Activated CD4-positive, alpha-beta T cell treated with anti-CD3 and anti-CD28 coated beads, Interleukin-2, amount 50 U/mL, for 48 hours (primary cell): Measurements from ENCODE around the gene HSPA1A.
"Not testable (repeated sequence)": the region's sequence is repeated elsewhere in the genome, so short reads cannot be mapped to it uniquely, and the experiment has no call there.

Experiments used
- DNase-seq, 2 experiments: peaks; one replicate each; pipeline ENCODE4 v3.0.0-alpha.2; 2020

The HSPA1A gene

DNA sequence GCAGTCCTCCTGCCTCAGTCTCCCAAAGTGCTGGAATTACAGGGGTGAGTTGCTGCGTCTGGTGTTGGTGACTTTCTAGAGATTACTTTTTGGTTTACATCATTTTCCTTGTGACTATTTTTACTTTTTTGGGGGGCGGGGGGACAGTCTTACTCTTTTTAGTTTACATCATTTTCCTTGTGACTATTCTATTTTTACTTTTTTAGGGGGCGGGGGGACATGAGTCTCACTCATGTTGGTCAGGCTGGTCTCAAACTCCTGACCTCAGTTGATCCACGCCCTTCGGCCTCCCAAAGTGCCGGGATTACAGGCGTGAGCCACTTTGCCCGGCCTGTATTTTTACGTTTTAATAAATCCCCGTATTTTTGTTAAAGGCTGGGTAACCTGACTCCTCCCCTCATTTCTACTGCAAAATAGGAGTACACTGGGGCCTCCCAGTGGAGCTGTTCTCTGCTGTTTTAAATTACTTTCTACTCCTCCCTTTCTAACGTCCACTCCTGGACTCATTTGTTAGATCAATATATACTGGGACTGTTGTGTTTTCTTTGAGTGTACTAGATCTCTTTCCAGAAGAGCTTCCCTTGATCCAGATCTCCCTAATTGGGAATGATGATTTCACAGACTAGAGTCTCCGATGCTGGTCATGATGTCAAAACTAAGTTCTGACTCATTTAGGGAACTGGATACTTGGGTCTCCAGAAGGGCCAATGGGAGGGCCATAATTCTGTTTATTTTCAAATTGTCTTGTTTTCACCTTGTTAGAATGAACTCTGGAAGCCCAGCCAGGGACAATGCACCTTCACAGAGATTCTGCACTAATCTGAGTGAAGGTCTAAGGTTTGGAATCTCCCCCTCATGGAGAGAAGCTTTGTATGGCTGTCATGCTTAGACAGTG, 21.4 kb downstream of the HSPA1A start:
- no peak for DNase-seq

DNA sequence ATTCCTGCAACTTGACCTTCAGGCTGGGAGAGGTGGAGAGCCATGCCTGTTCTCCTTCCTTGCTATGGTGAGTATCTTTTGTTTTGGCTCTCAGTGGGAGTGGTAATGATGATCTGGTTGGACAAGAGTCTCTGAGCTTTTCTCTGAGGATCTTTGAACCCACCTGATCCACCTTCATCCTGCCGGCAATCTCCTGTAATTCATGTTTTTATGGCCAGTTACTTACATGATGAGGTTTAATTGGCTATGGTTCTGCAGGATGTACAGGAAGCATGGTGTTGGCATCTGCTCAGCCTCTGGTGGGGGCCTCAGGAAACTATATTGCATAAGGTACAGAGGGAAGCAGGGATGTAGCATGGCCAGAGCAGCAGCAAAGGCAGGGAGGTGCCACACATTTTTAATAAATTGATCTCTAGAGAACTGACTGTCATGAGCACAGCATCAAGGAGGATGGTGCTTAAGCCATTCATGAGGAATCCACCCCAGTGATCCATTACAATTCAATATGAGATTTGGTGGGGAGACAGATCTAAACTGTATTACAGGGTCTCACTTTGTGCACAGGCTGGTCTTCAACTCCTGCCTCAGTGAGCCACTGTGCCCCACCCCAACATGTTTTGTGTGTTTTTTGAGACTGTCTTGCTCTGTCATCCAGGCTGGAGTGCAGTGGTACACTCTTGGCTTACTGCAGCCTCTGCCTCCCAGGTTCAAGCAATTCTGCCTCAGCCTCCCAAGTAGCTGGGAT, 22.2 kb downstream of the HSPA1A start:
- DNase-seq = no peak

DNA sequence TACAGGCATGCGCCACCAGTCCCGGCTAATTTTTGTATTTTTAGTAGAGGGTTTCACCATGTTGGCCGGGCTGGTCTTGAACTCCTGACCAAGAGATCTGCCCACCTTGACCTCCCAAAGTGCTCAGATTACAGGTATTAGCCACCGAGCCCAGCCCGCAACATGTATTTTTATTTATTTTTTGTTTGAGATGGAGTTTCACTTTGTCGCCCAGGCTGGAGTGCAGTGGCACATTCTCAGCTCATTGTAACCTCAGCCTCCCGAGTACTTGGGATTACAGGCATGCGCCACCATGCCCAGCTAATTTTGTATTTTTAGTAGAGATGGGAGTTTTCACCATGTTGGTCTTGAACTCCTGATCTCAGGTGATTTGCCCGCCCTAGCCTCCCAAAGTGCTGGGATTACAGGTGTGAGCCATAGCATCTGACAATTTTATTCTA, 22.8 kb downstream of the HSPA1A start:
- not testable (repeated sequence) for DNase-seq

DNA sequence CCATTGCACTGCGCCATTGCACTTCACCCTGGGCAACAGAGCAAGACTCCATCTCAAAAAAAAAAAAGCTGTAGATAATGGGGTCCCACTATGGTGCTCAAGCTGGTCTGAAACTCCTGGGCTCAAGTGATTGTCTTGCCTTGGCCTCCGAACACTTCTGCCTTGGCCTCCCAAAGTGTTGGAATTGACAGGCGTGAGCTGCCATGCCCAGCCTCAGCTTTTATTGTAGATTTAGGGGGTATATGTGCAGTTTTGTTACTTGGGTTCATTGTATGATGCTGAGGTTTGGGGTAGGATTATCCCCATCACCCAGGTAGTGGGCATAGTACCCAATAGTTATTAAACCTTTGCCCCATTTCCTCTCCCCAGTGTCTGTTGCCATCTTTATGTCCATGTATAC, 23.6 kb downstream of the HSPA1A start:
- DNase-seq = no peak

DNA sequence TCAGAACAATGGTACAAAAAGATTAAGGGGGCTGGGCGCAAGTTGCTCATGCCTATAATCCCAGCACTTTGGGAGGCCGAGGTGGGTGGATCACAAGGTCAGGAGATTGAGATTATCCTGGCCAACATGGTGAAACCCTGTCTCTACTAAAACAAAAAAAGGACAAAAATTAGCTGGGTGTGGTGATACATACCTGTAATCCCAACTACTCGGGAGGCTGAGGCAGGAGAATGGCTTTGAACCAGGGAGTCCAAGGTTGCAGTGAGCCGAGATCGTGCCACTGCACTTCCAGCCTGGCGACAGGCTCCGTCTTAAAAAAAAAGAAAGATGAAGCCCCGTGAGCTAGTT, 24.4 kb downstream of the HSPA1A start:
- DNase-seq = not testable (repeated sequence)

DNA sequence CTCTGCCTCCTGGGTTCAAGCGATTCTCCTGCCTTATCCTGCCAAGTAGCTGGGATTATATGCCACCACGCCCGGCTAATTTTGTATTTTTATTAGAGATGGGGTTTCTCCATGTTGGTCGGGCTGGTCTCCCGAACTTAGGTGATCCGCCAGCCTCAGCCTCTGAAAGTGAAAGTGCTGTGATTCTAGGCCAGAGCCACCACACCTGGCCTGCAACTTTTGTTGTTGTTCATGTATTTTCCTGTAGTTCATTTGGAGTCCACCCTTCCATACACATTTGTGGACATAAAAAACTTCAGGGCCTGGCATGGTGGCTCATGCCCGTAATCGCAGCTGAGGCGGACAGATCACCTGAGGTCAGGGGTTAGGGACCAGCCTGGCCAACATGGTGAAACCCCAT, 26.7 kb downstream of the HSPA1A start:
- no peak for DNase-seq

DNA sequence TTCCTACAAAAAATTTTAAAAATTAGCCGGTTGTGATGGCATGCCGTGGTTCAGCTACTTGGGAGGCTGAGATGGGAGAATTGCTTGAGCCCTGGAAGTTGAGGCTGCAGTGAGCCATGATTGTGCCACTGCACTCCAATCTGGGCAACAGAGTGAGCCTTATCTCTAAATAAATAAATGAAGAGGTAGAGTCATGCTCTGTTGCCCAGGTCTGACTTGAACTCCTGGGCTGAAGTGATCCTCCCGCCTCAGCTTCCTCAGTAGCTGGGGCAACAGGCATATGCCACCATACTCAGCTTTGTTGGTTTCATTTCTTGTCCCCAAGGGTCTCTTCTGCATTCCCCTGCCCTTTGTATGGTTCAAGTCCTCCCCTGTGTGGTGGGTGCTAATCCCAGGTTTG, 29.2 kb downstream of the HSPA1A start:
- no peak for DNase-seq

DNA sequence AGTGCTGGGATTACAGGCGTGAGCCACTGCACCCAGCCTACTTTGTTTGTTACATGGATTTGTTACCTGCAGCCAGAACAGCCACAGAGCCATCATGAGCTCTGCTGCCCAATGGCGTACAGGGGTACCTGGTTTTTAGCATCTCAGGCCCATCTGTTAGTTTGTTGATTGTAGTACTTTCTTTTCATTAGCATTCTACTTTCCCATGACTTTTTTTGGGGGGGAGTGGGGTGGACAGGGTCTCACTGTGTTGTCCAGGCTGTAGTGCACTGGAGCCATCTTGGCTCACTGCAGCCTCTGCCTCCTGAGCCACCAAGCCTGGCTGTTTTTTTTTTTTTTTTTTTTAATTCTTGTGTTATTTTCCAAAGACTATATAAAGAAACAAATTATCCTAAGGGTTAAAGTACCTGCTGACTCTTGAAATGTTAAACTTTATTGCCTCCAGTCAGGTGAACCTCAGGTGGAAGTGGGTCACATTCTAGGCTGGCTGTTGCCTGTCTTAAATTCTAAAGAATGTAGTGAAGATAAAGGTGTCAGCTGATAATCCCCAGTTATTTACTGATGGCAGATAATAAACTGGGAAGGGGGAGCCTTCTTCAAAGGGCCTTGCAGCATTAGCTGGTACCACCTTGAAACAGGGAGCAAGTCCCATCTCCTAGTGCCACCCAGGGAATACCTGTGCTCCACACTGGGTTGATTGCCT, 32.1 kb downstream of the HSPA1A start:
- DNase-seq = no peak

DNA sequence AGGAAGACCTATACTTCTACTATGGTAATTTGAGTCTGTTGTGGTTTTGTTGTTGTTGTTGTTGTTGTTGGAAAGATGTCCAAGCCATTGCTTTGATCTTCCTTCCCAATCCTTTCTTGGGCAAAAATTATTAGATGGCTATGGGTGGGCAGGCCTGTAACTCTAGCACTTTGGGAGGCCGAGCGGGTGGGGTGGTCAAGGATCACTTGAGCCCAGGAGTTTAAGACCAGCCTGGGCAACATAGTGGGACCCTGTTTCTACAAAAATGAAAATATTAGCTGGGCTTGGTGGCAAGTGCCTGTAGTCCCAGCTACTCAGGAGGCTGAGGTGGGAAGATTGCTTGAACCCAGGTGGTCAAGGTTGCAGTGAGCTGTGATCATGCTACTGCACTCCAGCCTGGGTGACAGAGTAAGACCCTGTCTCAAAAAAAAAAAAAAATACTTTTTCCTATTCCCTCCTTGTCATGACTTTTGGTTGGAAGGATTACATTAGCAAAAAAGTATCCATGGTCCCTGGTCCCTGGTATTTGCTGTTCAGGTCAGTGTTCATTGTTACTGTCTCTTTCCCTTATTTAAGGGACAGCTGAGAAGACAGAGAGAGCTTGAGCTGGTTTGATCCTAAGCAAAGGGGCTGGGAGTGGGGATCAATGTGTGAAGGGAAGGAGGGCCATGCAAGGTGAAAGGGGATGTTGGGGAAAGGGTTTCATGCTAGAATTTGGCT, 35.6 kb downstream of the HSPA1A start:
- DNase-seq = no peak

DNA sequence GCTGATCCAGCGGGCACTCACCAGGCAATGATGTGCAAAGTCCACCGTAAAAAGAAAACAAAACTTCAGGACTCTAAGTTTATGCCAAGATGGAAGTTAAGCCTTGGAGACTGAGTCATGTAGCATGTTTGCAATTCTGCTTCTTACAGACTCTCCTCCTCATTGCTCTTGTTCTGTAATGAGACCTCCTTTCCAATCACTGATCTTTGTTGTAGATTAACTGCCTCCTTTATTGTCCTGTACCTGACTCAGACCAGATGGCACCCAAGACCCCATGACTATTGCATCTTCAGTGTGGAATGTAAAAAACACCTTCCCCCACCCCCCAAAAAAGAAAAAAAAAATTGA, 36.1 kb downstream of the HSPA1A start:
- no peak for DNase-seq

DNA sequence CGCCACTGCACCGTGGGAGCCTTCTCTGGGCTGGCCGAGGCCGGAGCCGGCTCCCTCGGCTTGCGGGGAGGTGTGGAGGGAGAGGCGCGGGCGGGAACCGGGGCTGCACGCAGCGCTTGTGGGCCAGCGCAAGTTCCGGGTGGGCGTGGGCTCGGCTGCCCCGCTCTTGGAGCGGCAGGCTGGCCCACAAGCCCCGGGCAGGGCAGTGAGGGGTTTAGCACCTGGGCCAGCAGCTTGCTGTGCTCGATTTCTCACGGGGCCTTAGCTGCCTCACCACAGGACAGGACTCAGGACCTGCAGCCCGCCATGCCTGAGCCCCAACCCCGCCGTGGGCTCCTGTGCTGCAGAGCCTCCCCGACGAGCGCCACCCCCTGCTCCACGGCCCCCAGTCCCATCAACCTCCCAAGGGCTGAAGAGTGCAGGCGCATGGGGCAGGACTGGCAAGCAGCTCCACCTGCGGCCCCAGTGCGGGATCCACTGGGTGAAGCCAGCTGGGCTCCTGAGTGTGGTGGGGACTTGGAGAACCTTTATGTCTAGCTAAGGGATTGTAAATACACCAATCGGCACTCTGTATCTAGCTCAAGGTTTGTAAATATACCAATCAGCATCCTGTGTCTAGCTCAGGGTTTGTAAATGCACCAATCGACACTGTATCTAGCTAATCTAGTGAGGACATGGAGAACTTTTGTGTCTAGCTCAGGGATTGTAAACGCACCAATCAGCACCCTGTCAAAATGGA, 36.8 kb downstream of the HSPA1A start:
- DNase-seq = not testable (repeated sequence)

DNA sequence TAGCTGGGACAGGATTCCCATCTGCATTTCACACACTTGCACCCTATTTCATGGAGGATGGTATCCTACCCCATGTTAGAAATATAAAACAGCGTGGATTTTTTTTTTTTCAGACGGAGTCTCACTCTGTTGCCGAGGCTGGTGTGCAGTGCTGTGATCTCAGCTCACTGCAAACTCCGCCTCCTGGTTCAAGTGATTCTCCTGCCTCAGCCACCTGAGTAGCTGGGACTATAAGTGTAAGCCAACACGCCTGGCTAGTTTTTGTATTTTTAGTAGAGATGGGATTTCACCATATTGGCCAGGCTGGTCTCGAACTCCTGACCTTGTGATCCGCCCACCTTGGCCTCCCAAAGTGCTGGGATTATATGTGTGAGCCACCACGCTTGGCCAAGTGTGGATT, 42.4 kb downstream of the HSPA1A start:
- not testable (repeated sequence) for DNase-seq

DNA sequence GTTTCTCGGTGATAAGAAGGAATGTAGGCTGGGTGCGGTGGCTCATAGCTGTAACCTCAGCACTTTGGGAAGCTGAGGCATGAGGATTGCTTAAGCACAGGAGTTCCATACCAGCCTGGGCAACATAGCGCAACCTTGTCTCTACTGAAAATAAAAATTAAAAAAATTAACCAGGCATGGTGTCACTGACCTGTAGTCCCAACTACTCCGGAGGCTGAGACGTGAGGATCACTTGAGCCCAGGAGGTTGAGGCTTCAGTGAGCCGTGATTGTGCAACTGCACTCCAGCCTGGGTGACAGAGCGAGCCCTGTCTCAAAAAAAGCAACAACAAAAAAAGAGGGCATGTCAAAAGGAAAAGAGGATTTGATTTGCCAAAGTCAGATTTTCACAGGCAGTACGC, 43.4 kb downstream of the HSPA1A start:
- no peak for DNase-seq

DNA sequence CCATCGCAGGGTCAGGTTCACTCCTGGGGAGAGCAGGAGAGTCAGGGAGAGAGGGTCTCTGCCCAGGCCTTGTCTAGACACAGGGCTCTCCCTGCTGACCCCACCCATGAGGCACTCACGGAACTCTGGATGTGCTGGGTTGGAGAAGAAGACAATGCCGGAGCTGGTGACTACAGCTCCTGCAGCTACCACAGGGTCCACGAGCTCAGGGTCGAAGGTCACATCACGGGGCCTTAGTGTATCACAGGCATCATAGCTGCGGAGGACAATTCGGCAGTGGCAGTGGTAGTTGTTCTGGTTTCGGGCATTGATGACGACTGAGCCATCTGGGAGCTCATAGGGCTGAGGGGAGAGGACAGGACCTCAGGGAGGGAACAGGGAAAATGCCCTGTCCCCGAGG, 44.6 kb downstream of the HSPA1A start:
- no peak for DNase-seq

DNA sequence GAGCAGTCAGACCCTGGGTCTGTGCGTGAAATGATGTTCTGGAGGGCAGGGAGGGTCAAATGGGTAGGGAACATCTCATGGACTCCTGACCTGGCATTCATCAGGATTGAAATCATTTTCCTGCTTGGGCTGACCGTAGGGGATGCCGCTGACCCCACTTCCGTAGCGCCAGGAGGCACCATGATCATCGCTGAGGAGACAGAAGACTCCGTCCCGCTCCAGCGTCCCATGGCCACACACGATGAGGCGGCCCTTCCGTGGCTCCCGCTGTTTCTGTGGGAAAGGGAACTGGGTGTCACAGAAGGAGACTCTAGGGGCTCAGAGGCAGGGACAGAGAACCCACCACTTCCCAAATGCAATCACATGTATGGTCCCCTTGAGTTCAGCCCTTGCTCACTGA, 45.0 kb downstream of the HSPA1A start:
- no peak for DNase-seq

DNA sequence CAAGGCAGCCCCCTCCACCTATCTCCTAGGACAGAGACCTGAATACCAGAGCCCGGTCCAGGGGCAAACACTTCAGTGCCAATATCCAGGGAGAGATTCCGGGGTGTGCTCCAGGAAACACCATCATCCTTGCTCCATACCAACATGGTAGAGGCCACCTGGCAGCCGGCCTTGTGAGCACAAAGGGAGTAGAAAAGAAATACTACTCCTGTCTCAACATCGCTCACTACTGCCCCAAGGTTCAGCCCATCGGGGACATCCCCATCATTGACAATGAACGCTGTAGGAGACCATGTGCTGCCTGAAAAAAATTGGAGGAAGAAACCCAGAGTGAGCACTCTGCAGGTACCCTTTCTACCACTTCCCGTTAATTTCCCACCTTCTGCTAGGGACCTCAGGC, 45.8 kb downstream of the HSPA1A start:
- no peak for DNase-seq

DNA sequence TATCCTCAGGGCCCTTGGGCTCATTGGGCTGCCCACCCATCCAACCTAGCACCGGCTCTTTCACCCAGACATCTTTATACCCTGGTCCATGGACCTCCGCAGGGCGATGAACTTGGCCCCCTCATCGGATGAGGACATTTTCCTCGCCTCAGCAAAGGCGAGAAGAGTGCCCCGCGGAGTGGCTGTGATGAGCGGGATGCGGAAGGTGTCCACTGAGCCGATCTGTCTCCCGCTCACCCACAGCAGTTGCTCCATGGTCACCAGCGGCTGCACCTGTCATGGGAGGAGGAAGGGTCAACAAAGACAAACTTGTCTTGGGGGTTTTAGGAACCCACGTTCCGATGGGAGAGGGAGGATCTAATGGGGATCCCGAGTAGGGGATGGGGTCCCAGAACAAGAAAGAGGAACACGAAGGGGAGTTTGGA, 46.6 kb downstream of the HSPA1A start:
- no peak for DNase-seq

DNA sequence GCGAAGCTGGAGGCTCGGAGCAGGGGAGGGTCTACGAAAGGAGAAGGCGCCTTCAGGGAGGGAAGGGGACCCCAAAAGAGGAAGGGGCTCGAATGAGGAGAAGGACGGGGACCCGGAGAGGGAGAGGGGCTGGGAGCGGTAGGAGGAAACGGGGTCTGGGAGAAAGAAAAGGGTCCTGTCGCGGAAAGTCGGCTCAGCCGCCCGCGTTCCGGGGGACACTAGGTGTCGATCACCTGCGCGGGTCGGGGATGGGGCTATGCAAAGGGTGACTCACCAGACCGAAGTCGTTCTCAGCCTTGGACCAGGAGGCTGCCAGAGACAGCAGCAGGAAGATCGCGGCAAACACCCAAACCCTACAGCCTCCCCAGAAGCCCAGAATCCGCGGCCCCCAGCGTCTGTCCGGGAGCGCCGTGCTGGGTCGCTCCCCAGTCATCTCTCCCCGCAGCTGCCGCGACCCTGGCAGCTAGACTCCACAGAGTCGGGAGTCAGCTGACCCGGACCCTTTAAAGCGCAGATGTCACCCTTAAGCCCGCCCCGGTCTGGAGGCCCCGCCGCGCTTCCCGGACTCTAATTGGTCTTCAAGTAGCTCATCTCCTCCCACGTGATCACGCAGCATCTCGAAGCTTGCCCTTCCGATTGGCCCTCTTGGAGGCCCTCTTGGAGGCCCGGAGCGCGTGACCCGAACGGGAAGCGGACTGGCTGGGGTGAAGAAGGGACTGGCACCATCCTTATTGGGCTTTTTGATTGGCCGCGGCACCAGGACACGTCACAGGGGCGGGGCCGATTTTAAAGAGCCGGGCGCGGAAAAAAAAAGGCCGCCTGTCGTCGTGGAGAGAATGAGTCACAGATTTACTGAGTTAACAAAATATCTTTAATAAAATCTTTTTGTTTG, 47.2 kb downstream of the HSPA1A start, which contains the start of gene NEU1:
TSS of gene NEU1 (minus strand) at position 478 of the 892 bp plus-strand sequence. CDS start at position 433, 45 bp downstream.
- DNase-seq = peak; percentile 98 to 99

DNA sequence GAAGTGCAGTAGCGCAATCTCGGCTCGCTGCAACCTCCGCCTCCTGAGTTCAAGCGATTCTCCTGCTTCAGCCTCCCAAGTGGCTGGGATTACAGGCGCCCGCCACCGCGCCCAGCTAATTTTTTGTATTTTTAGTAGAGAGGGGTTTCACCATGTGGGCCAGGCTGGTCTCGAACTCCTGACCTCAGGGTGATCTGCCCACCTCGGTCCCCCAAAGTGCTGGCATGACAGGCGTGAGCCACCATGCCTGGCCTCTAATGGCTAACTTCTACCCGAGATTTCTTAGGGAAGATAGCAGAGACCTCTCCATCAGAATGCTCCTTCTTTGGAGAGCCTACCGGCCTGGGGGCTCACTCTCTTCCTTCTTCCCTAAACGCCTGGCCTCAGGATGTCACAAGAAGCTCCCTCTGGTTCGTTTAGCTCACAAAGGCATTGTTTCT, 48.8 kb downstream of the HSPA1A start:
- not testable (repeated sequence) for DNase-seq

DNA sequence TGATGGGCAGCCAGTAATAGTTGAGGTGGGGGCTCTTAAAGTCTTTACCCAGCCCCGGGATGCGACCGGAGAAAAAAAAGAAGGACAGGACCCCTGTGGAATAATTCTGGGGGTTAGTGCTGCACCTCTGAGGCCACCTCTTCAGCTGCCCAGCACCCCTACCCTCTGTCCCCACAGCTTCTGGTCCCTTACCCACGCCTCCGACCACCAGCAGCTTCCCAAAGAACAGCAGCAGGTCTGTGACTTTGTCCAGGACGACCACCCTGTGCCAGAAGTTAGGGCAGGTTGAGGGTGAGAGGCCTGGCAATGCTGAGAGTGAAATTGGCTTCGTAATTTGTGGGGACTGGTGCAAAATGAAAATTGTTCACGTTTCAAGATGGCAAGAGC, 49.5 kb downstream of the HSPA1A start:
- DNase-seq = no peak
